GM12878 (cell line): ENCODE data around the gene POMT2. TPM values are rescaled to one million over a fixed set of nuclear protein-coding genes. Genes with fewer than 3 reads are reported as not detected.

Experiments
- ATAC-seq: fragments of 200-7000 bp; cut with Tn5 transposase; 3 replicates; pipeline ENCODE4 v1.9.1; 2020; ENCODE audit warnings: mild to moderate bottlenecking, moderate library complexity
- BruUV-seq: library from RNA; stranded (reverse); fragments of 400-500 nt; replicated peaks from 2 replicates; lab custom pipeline; 2021; lab: Mats Ljungman, UMichigan
- CTCF ChIA-PET: fragments of 300-600 bp; sonication (Branson Sonifier 250); formaldehyde crosslinking; extraction: SDS; loops from one replicate; lab custom pipeline; 2021; ENCODE audit warnings: inconsistent platforms; lab: Yijun Ruan, JAX
- POLR2A ChIA-PET: fragments of 350-600 bp; formaldehyde crosslinking; extraction: SDS; loops from one replicate; lab custom pipeline; 2021; ENCODE audit warnings: inconsistent platforms; lab: Charles Lee
- RAD21 ChIA-PET: fragments of 300-600 bp; sonication (Branson Sonifier 250); formaldehyde crosslinking; loops from one replicate; lab custom pipeline; 2023; ENCODE audit warnings: antibody characterized with exemption; ENCODE audit not compliant: unreplicated experiment; lab: Charles Lee
- SMC1A ChIA-PET: fragments of 300-600 bp; sonication (Branson Sonifier 250); formaldehyde crosslinking; loops from one replicate; lab custom pipeline; 2023; ENCODE audit not compliant: unreplicated experiment, uncharacterized antibody; lab: Charles Lee
- DNase-seq: peaks from one replicate; pipeline ENCODE4 v3.0.0-alpha.2; 2011; ENCODE audit warnings: low read depth, low spot score
- FAIRE-seq: peaks from 3 replicates; lab custom pipeline; 2011; peaks lifted over from hg19 to GRCh38; lab: Jason Lieb, UNC
- H2AFZ ChIP-seq: 2 replicates; pipeline ENCODE4 v1.6.0; 2011; ENCODE audit warnings: low read depth, low read length, control low read depth; ENCODE audit not compliant: control insufficient read depth
- H3K27ac ChIP-seq: 2 replicates; pipeline ENCODE4 v1.5.1; 2011; ENCODE audit warnings: control low read depth; ENCODE audit not compliant: control insufficient read depth, insufficient read depth
- H3K27me3 ChIP-seq, 2 experiments: replicated peaks in 1 of 2; 2 replicates each; pipeline versions ENCODE4 v1.6.0 to v1.6.1; 2011; ENCODE audit warnings: low read length in 1 of 2; ENCODE audit not compliant: control insufficient read depth in 2 of 2, insufficient read depth in 2 of 2
- H3K36me3 ChIP-seq, 2 experiments: 2 replicates each; pipeline ENCODE4 v1.5.1; 2011; ENCODE audit warnings: low read length in 1 of 2; ENCODE audit not compliant: control insufficient read depth in 2 of 2, insufficient read depth in 2 of 2
- H3K4me1 ChIP-seq: 2 replicates; pipeline ENCODE4 v1.6.1; 2011; ENCODE audit warnings: mild to moderate bottlenecking, low read length, moderate library complexity, mixed read lengths; ENCODE audit not compliant: control insufficient read depth, insufficient read depth
- H3K4me2 ChIP-seq: 2 replicates; pipeline ENCODE4 v1.6.0; 2011; ENCODE audit warnings: control low read depth; ENCODE audit not compliant: control insufficient read depth, insufficient read depth
- H3K4me3 ChIP-seq: fragments of 200-600 bp; sonication (generic); 2 replicates; pipeline ENCODE4 v1.5.1; 2016
- H3K79me2 ChIP-seq: 2 replicates; pipeline ENCODE4 v1.6.0; 2011; ENCODE audit warnings: low read length; ENCODE audit not compliant: control insufficient read depth, insufficient read depth
- H3K9ac ChIP-seq: 2 replicates; pipeline ENCODE4 v1.8.0; 2011; ENCODE audit warnings: low read length, control low read depth, mixed read lengths; ENCODE audit not compliant: control insufficient read depth, insufficient read depth
- H3K9me3 ChIP-seq: replicated peaks from 3 replicates; pipeline ENCODE4 v1.5.1; 2011; ENCODE audit warnings: mild to moderate bottlenecking, low read length; ENCODE audit not compliant: control insufficient read depth, insufficient read depth
- H4K20me1 ChIP-seq: 2 replicates; pipeline ENCODE4 v1.6.0; 2011; ENCODE audit not compliant: control insufficient read depth, insufficient read depth
- EED ChIP-seq: sonication (generic); IDR thresholded peaks from 2 replicates; pipeline ENCODE4 v1.6.1; 2016; ENCODE audit warnings: antibody characterized with exemption, low read depth
- ESRRA ChIP-seq: IDR thresholded peaks from 2 replicates; pipeline ENCODE4 v1.6.1; 2012; ENCODE audit warnings: mild to moderate bottlenecking, low read length, improper control_type of control experiment
- GABPA ChIP-seq: IDR thresholded peaks from 2 replicates; pipeline ENCODE4 v1.6.1; 2014; ENCODE audit warnings: antibody characterized with exemption, low read depth, mild to moderate bottlenecking, inconsistent platforms
- HDAC6 ChIP-seq: fragments of 200-600 bp; sonication (generic); IDR thresholded peaks from one replicate; pipeline ENCODE4 v1.8.0; 2017; ENCODE audit warnings: antibody characterized with exemption; ENCODE audit not compliant: unreplicated experiment
- HDGF ChIP-seq: fragments of 450-650 bp; IDR thresholded peaks from 2 replicates; pipeline ENCODE4 v1.6.1; 2016; ENCODE audit warnings: antibody characterized with exemption
- JUND ChIP-seq: IDR thresholded peaks from 2 replicates; pipeline ENCODE4 v1.6.1; 2012; ENCODE audit warnings: low read depth, mild to moderate bottlenecking, low read length, improper control_type of control experiment, moderate library complexity
- KAT2A ChIP-seq: conservative IDR thresholded peaks from 2 replicates; pipeline ENCODE4 v1.6.1; 2011; ENCODE audit warnings: low read depth, low read length; ENCODE audit not compliant: control insufficient read depth
- KLF5 ChIP-seq: fragments of 450-650 bp; IDR thresholded peaks from 2 replicates; pipeline ENCODE4 v1.6.1; 2014; ENCODE audit warnings: mild to moderate bottlenecking; ENCODE audit not compliant: partially characterized antibody
- MXI1 ChIP-seq: fragments of 150-350 bp; IDR thresholded peaks from 2 replicates; pipeline ENCODE4 v1.6.1; 2011; ENCODE audit warnings: low read depth, mild to moderate bottlenecking, inconsistent platforms, low read length, improper control_type of control experiment
- NFYA ChIP-seq: IDR thresholded peaks from 2 replicates; pipeline ENCODE4 v1.6.1; 2011; ENCODE audit warnings: low read depth, mild to moderate bottlenecking, low read length, improper control_type of control experiment, borderline replicate concordance
- RAD21 ChIP-seq: IDR thresholded peaks from 2 replicates; pipeline ENCODE4 v1.6.1; 2011; ENCODE audit warnings: mild to moderate bottlenecking, low read depth, low read length, moderate library complexity; ENCODE audit not compliant: insufficient read depth
- RAD51 ChIP-seq: fragments of 450-650 bp; IDR thresholded peaks from 2 replicates; pipeline ENCODE4 v1.6.1; 2016; ENCODE audit warnings: moderate library complexity, mild to moderate bottlenecking, inconsistent platforms
- TCF3 ChIP-seq: IDR thresholded peaks from 2 replicates; pipeline ENCODE4 v1.6.1; 2012; ENCODE audit warnings: low read depth, mild to moderate bottlenecking, low read length, borderline replicate concordance; ENCODE audit not compliant: insufficient read depth
- WRNIP1 ChIP-seq: IDR thresholded peaks from 2 replicates; pipeline ENCODE4 v1.6.1; 2011; ENCODE audit warnings: low read depth, low read length, improper control_type of control experiment, borderline replicate concordance
- WGBS: methylation state at CpG from one replicate; pipeline ENCODE4 v1.1.6; 2016; ENCODE audit warnings: low lambda C conversion rate; ENCODE audit not compliant: insufficient replicate concordance, insufficient coverage; ENCODE audit errors: missing lambda C conversion rate; 5-methylcytosine and 5-hydroxymethylcytosine counted together
- in situ Hi-C: fragments of 300-500 bp; cut with MboI; formaldehyde crosslinking; loops from 9 replicates; pipeline ENCODE4 v1.14.3; 2018; ENCODE audit warnings: mixed read lengths
- intact Hi-C: fragments of 100-400 bp; cut with micrococcal nuclease; formaldehyde crosslinking; loops from one replicate; pipeline ENCODE4 v1.14.2; 2022; ENCODE audit not compliant: unreplicated experiment
- polyA plus RNA-seq, 11 experiments: library from polyadenylated mRNA; depleted of rRNA in 4 of 11; unstranded in 6 of 11; stranded (reverse) in 5 of 11; fragments of >200 nt; fragmentation: Nextera tagmentation in 4 of 11; fragmentation: Illumina TruSeq in 1 of 11; extraction: Ambion mirVana in 4 of 11; extraction: Trizol in 1 of 11; gene quantifications; 1 replicate in 1 of 11; 2 replicates in 10 of 11; pipeline versions ENCODE4 v1.2.1 to v1.2.3, GENCODE V29; 2011 to 2016; ENCODE audit warnings: inconsistent platforms in 2 of 11, missing spikeins in 2 of 11, low read depth in 1 of 11
- total RNA-seq, 4 experiments: library from RNA; depleted of rRNA in 3 of 4; stranded (reverse); fragments of >200 nt in 3 of 4; fragmentation: Illumina TruSeq in 1 of 4; extraction: Trizol in 1 of 4; gene quantifications; 2 replicates each; pipeline versions ENCODE4 v1.2.1 to v1.2.3, GENCODE V29; 2013 to 2021
- TF ChIP-seq, protein P1 (sequence below): fragments of 450-650 bp; IDR thresholded peaks from 2 replicates; pipeline ENCODE4 v1.6.1; 2018; ENCODE audit warnings: borderline replicate concordance, mild to moderate bottlenecking; ENCODE audit not compliant: partially characterized antibody
- TF ChIP-seq, protein P2 (sequence below): fragments of 450-650 bp; IDR thresholded peaks from 2 replicates; pipeline ENCODE4 v1.6.1; 2017; ENCODE audit warnings: mild to moderate bottlenecking, low read depth, inconsistent platforms; ENCODE audit not compliant: poor library complexity, severe bottlenecking
- TF ChIP-seq, protein P3 (sequence below): fragments of 450-650 bp; IDR thresholded peaks from 2 replicates; pipeline ENCODE4 v1.6.1; 2017; ENCODE audit warnings: mild to moderate bottlenecking

The POMT2 gene
- total and polyA plus RNA-seq, 10 of the 15 experiments (the other 5 are each of a cell fraction or from before 2014, with no cell fraction given) = 0.23 to 13.9 (median 6.5) TPM

DNA sequence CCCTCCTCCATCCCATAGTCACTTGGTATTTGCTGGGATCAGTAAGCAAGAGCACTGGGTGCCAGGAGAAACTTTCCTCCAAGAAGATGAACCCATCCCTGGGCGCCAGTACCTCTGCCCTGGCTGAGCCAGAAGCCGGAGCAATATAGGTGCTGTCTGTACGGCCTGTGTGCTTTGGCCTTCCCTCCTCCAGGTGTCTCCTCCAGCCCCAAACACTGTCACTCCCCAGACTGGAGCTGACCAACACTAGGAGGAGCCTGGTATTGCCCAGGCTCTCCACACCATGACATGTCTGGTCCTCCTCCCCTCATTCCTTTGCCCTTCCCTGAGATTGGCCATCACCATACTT, 5.0 kb upstream of the POMT2 start:
- no peaks in the 10 kb centered on the region for H3K36me3 ChIP-seq
- in situ Hi-C loops = no loop called here
- H3K4me1 ChIP-seq = peaks cover 4% of the 10 kb centered on the region; the same call in 1 of the 2 replicates
- no peak overlapping the region for H3K27ac ChIP-seq
- H3K9me3 ChIP-seq = no peaks in the 10 kb centered on the region
- SMC1A ChIA-PET = no interaction called here
- WGBS = 85% methylated on average over 3 of the region's 3 CpGs
- H3K4me2 ChIP-seq = no peak overlapping the region
- H2AFZ ChIP-seq = no peak overlapping the region
- BruUV-seq = no TSS peak
- CTCF ChIA-PET = interaction anchor here (1.0 to 1.7 kb wide), 2 partner anchors 10 kb away, joined by 4 to 9 read pairs; no protein-coding TSS in a partner anchor
- H3K79me2 ChIP-seq = peaks cover 5% of the 10 kb centered on the region; the same call in 1 of the 2 replicates
- H4K20me1 ChIP-seq = no peaks in the 10 kb centered on the region
- no peak for ATAC-seq
- no peak for DNase-seq
- no peaks in the 10 kb centered on the region for H3K27me3 ChIP-seq
- FAIRE-seq = no peak
- no peak overlapping the region for H3K4me3 ChIP-seq
- H3K9ac ChIP-seq = no peak overlapping the region
- intact Hi-C loops = no loop called here
- RAD21 ChIA-PET = no interaction called here
- POLR2A ChIA-PET = interaction anchor here (1.0 kb wide), 1 partner anchor 19 kb away, joined by 3 read pairs; no protein-coding TSS in a partner anchor
- TF ChIP-seq, protein P1, sequence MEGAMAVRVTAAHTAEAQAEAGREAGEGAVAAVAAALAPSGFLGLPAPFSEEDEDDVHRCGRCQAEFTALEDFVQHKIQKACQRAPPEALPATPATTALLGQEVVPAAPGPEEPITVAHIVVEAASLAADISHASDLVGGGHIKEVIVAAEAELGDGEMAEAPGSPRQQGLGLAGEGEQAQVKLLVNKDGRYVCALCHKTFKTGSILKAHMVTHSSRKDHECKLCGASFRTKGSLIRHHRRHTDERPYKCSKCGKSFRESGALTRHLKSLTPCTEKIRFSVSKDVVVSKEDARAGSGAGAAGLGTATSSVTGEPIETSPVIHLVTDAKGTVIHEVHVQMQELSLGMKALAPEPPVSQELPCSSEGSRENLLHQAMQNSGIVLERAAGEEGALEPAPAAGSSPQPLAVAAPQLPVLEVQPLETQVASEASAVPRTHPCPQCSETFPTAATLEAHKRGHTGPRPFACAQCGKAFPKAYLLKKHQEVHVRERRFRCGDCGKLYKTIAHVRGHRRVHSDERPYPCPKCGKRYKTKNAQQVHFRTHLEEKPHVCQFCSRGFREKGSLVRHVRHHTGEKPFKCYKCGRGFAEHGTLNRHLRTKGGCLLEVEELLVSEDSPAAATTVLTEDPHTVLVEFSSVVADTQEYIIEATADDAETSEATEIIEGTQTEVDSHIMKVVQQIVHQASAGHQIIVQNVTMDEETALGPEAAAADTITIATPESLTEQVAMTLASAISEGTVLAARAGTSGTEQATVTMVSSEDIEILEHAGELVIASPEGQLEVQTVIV = no peak
- TF ChIP-seq HDGF (no peak), ESRRA (no peak), NFYA (no peak), RAD21 (no peak), KLF5 (no peak), RAD51 (no peak), HDAC6 (no peak), JUND (no peak), MXI1 (no peak), TCF3 (no peak), KAT2A (no peak), GABPA (no peak), EED (no peak), WRNIP1 (no peak)
- TF ChIP-seq, protein P2, sequence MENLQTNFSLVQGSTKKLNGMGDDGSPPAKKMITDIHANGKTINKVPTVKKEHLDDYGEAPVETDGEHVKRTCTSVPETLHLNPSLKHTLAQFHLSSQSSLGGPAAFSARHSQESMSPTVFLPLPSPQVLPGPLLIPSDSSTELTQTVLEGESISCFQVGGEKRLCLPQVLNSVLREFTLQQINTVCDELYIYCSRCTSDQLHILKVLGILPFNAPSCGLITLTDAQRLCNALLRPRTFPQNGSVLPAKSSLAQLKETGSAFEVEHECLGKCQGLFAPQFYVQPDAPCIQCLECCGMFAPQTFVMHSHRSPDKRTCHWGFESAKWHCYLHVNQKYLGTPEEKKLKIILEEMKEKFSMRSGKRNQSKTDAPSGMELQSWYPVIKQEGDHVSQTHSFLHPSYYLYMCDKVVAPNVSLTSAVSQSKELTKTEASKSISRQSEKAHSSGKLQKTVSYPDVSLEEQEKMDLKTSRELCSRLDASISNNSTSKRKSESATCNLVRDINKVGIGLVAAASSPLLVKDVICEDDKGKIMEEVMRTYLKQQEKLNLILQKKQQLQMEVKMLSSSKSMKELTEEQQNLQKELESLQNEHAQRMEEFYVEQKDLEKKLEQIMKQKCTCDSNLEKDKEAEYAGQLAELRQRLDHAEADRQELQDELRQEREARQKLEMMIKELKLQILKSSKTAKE = no peak
- TF ChIP-seq, protein P3, sequence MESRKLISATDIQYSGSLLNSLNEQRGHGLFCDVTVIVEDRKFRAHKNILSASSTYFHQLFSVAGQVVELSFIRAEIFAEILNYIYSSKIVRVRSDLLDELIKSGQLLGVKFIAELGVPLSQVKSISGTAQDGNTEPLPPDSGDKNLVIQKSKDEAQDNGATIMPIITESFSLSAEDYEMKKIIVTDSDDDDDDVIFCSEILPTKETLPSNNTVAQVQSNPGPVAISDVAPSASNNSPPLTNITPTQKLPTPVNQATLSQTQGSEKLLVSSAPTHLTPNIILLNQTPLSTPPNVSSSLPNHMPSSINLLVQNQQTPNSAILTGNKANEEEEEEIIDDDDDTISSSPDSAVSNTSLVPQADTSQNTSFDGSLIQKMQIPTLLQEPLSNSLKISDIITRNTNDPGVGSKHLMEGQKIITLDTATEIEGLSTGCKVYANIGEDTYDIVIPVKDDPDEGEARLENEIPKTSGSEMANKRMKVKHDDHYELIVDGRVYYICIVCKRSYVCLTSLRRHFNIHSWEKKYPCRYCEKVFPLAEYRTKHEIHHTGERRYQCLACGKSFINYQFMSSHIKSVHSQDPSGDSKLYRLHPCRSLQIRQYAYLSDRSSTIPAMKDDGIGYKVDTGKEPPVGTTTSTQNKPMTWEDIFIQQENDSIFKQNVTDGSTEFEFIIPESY = no peak
